GM18861 (cell line): ENCODE data around the gene CACNA1A.

ENCODE experiments used
- ATAC-seq: cut with Tn5 transposase; IDR thresholded peaks from one replicate; pipeline ENCODE4 v1.9.1; 2021; ENCODE audit not compliant: unreplicated experiment

Gene CACNA1A

GRCh38 chr19:13314761-13315160 lies 191.5 kb downstream of the CACNA1A start:
- no peak for ATAC-seq

GRCh38 chr19:13313875-13314274 lies 192.4 kb downstream of the CACNA1A start:
- no peak for ATAC-seq

- no peak for ATAC-seq
These were observed 196.4 kb downstream of the CACNA1A start for GRCh38 chr19:13309864-13310263.

- ATAC-seq: no peak
These were observed 202.7 kb downstream of the CACNA1A start for GRCh38 chr19:13303381-13304129.

GRCh38 chr19:13302526-13303270 lies 203.6 kb downstream of the CACNA1A start:
- no peak for ATAC-seq

- ATAC-seq: no peak
These were observed 204.5 kb downstream of the CACNA1A start for GRCh38 chr19:13301627-13302334.

- ATAC-seq: no peak
These were observed 205.8 kb downstream of the CACNA1A start for GRCh38 chr19:13300421-13301030.

- no peak for ATAC-seq
These were observed 206.4 kb downstream of the CACNA1A start for GRCh38 chr19:13299838-13300237.

- no peak for ATAC-seq
These were observed 207.5 kb downstream of the CACNA1A start for GRCh38 chr19:13298565-13299481.

GRCh38 chr19:13297023-13297422 lies 209.3 kb downstream of the CACNA1A start:
- no peak for ATAC-seq

- no peak for ATAC-seq
These were observed 211.3 kb downstream of the CACNA1A start for GRCh38 chr19:13294812-13295567.

GRCh38 chr19:13291913-13292312 lies 214.4 kb downstream of the CACNA1A start:
- ATAC-seq: no peak

GRCh38 chr19:13290741-13291140 lies 215.5 kb downstream of the CACNA1A start:
- ATAC-seq: no peak

- ATAC-seq: no peak
These were observed 217.0 kb downstream of the CACNA1A start for GRCh38 chr19:13289295-13289694.

- no peak for ATAC-seq
These were observed 219.9 kb downstream of the CACNA1A start for GRCh38 chr19:13286195-13286985.

- ATAC-seq: no peak
These were observed 221.1 kb downstream of the CACNA1A start for GRCh38 chr19:13284929-13285928.

- ATAC-seq: no peak
These were observed 222.4 kb downstream of the CACNA1A start for GRCh38 chr19:13283871-13284270.
